IMR-90 (cell line): ENCODE results near the gene POLRMT. TPM values are rescaled to one million over a fixed set of nuclear protein-coding genes. Genes with fewer than 3 reads are reported as not detected.

ENCODE experiments used
- ATAC-seq: fragments of 200-7000 bp; cut with Tn5 transposase; 2 replicates; pipeline ENCODE4 v1.9.1; 2020; ENCODE audit warnings: low read depth, mild to moderate bottlenecking, moderate library complexity
- BruUV-seq: library from RNA; stranded (reverse); fragments of 400-500 nt; replicated peaks from 2 replicates; lab custom pipeline; 2021; lab: Mats Ljungman, UMichigan
- CTCF ChIA-PET: fragments of 300-600 bp; formaldehyde crosslinking; extraction: SDS; loops from one replicate; lab custom pipeline; 2021; ENCODE audit warnings: antibody characterized with exemption; lab: Yijun Ruan, JAX
- POLR2A ChIA-PET: fragments of 300-600 bp; sonication (Branson Sonifier 250); formaldehyde crosslinking; loops from one replicate; lab custom pipeline; 2022; ENCODE audit warnings: antibody characterized with exemption; ENCODE audit not compliant: unreplicated experiment; lab: Charles Lee
- DNase-seq: peaks from one replicate; pipeline ENCODE4 v3.0.0; 2013
- H2AFZ ChIP-seq: replicated peaks from 2 replicates; pipeline ENCODE3; 2013; ENCODE audit warnings: low read length, mild to moderate bottlenecking; ENCODE audit not compliant: poor library complexity
- H2AK5ac ChIP-seq: 2 replicates; pipeline ENCODE4 v1.6.1; 2013; ENCODE audit warnings: low read depth, low read length, inconsistent platforms
- H2AK9ac ChIP-seq: replicated peaks from 2 replicates; pipeline ENCODE3; 2013; ENCODE audit warnings: mild to moderate bottlenecking, low read depth, low read length, moderate library complexity; ENCODE audit not compliant: poor library complexity
- H2BK120ac ChIP-seq: 2 replicates; pipeline ENCODE4 v1.6.1; 2013; ENCODE audit warnings: low read depth, low read length, inconsistent platforms
- H2BK15ac ChIP-seq: 3 replicates; pipeline ENCODE4 v1.6.1; 2013; ENCODE audit warnings: low read depth, low read length, inconsistent platforms
- H2BK20ac ChIP-seq: 2 replicates; pipeline ENCODE4 v1.6.1; 2013; ENCODE audit warnings: low read depth, mild to moderate bottlenecking, inconsistent platforms, low read length, moderate library complexity
- H2BK5ac ChIP-seq: 2 replicates; pipeline ENCODE4 v1.6.1; 2013; ENCODE audit warnings: mild to moderate bottlenecking, low read depth, low read length, inconsistent platforms; ENCODE audit not compliant: poor library complexity, severe bottlenecking
- H3K14ac ChIP-seq: replicated peaks from 2 replicates; pipeline ENCODE4 v1.6.1; 2013; ENCODE audit warnings: low read depth, low read length, inconsistent platforms
- H3K18ac ChIP-seq: 2 replicates; pipeline ENCODE4 v1.6.1; 2013; ENCODE audit warnings: low read depth, low read length, control low read depth
- H3K23ac ChIP-seq: 2 replicates; pipeline ENCODE4 v1.6.1; 2013; ENCODE audit warnings: low read depth, low read length, inconsistent platforms
- H3K27ac ChIP-seq: 2 replicates; pipeline ENCODE4 v1.5.1; 2013; ENCODE audit warnings: mild to moderate bottlenecking, control low read depth, low read length; ENCODE audit not compliant: insufficient read depth
- H3K27me3 ChIP-seq: 2 replicates; pipeline ENCODE4 v1.6.1; 2013; ENCODE audit warnings: low read length; ENCODE audit not compliant: control insufficient read depth, insufficient read depth
- H3K36me3 ChIP-seq: 2 replicates; pipeline ENCODE4 v1.6.1; 2013; ENCODE audit warnings: low read length, mixed read lengths; ENCODE audit not compliant: control insufficient read depth, insufficient read depth
- H3K4ac ChIP-seq: 2 replicates; pipeline ENCODE4 v1.6.1; 2013; ENCODE audit warnings: low read depth, low read length, inconsistent platforms
- H3K4me1 ChIP-seq: 2 replicates; pipeline ENCODE4 v1.6.1; 2013; ENCODE audit warnings: low read length, mixed read lengths; ENCODE audit not compliant: control insufficient read depth, insufficient read depth
- H3K4me2 ChIP-seq: 2 replicates; pipeline ENCODE4 v1.6.1; 2013; ENCODE audit warnings: low read depth, mild to moderate bottlenecking, control low read depth, low read length, moderate library complexity
- H3K4me3 ChIP-seq: 2 replicates; pipeline ENCODE4 v1.5.1; 2013; ENCODE audit warnings: low read depth, mild to moderate bottlenecking, control low read depth, low read length, moderate library complexity; ENCODE audit not compliant: insufficient read depth
- H3K56ac ChIP-seq: 2 replicates; pipeline ENCODE4 v1.6.1; 2013; ENCODE audit warnings: low read length, inconsistent platforms; ENCODE audit not compliant: insufficient read depth; ENCODE audit errors: extremely low read depth
- H3K79me1 ChIP-seq, 2 experiments: 2 replicates each; pipeline ENCODE4 v1.6.1; 2013; ENCODE audit warnings: low read length in 2 of 2, inconsistent platforms in 1 of 2, low read depth in 1 of 2
- H3K9ac ChIP-seq: 2 replicates; pipeline ENCODE4 v1.6.1; 2013; ENCODE audit warnings: low read depth, low read length, control low read depth
- H3K9me1 ChIP-seq: 2 replicates; pipeline ENCODE4 v1.6.1; 2013; ENCODE audit warnings: low read length, inconsistent platforms; ENCODE audit not compliant: insufficient read depth
- H3K9me3 ChIP-seq: 2 replicates; pipeline ENCODE4 v1.6.1; 2013; ENCODE audit warnings: low read length; ENCODE audit not compliant: control insufficient read depth, insufficient read depth
- H4K20me1 ChIP-seq: 2 replicates; pipeline ENCODE4 v1.6.1; 2013; ENCODE audit warnings: low read length, inconsistent platforms; ENCODE audit not compliant: insufficient read depth
- H4K5ac ChIP-seq: 2 replicates; pipeline ENCODE4 v1.6.1; 2013; ENCODE audit warnings: mild to moderate bottlenecking, low read depth, low read length, control low read depth
- H4K8ac ChIP-seq, 2 experiments: 2 replicates each; pipeline ENCODE4 v1.6.1; 2013; ENCODE audit warnings: low read depth in 2 of 2, low read length in 2 of 2, control low read depth in 1 of 2, inconsistent platforms in 1 of 2
- H4K91ac ChIP-seq: 2 replicates; pipeline ENCODE4 v1.6.1; 2013; ENCODE audit warnings: low read depth, low read length, inconsistent platforms; ENCODE audit not compliant: insufficient read depth
- FOS ChIP-seq: fragments of 150-350 bp; IDR thresholded peaks from 2 replicates; pipeline ENCODE4 v1.6.1; 2016; ENCODE audit warnings: low read depth, low read length
- NFE2L2 ChIP-seq: fragments of 150-350 bp; IDR thresholded peaks from 2 replicates; pipeline ENCODE4 v1.6.1; 2016; ENCODE audit warnings: low read depth, mild to moderate bottlenecking, low read length
- WGBS, 2 experiments: methylation state at CpG; one replicate each; pipeline versions ENCODE4 v1.1.5 to v1.1.7; 2013; ENCODE audit warnings: missing lambda C conversion rate in 2 of 2; ENCODE audit not compliant: insufficient read length in 1 of 2; ENCODE audit errors: extremely low coverage in 2 of 2; 5-methylcytosine and 5-hydroxymethylcytosine counted together
- dilution Hi-C: fragments of 300-500 bp; cut with HindIII; formaldehyde crosslinking; loops from one replicate; pipeline ENCODE4 v1.14.3; 2018; ENCODE audit warnings: low sequenced_read_pairs; ENCODE audit not compliant: unreplicated experiment
- in situ Hi-C: fragments of 300-500 bp; cut with MboI; formaldehyde crosslinking; loops from 3 replicates; pipeline ENCODE4 v1.14.3; 2019; ENCODE audit warnings: low sequenced_read_pairs, inconsistent platforms, mixed read lengths
- intact Hi-C: fragments of 100-400 bp; cut with micrococcal nuclease; formaldehyde crosslinking; loops from 2 replicates; pipeline ENCODE4 v1.10.0; 2022
- polyA plus RNA-seq, 3 experiments: library from polyadenylated mRNA; depleted of rRNA; stranded (reverse); fragments of >200 nt; gene quantifications; 2 replicates each; pipeline ENCODE4 v1.2.3, GENCODE V29; 2012; ENCODE audit warnings: low replicate concordance in 1 of 3
- total RNA-seq: library from RNA; depleted of rRNA; stranded (reverse); fragments of >200 nt; gene quantifications from 2 replicates; pipeline ENCODE4 v1.2.3, GENCODE V29; 2012

POLRMT gene
- total and polyA plus RNA-seq, 2 of the 4 experiments (the other 2 are of a cell fraction): 9.9 to 29.6 TPM

GRCh38 chr19:623974-624373 lies 9.4 kb downstream of the POLRMT start:
- no peak overlapping the region for H2BK20ac ChIP-seq
- H3K9ac ChIP-seq: no peak overlapping the region
- peaks cover 35% of the 10 kb centered on the region for H3K36me3 ChIP-seq
- H2BK120ac ChIP-seq: no peak overlapping the region
- peak; percentile 42 for ATAC-seq
- H3K9me3 ChIP-seq: no peaks in the 10 kb centered on the region
- H3K14ac ChIP-seq: no peak overlapping the region
- in situ Hi-C loops (no loop called here), intact Hi-C loops (no loop called here), dilution Hi-C loops (no loop called here)
- BruUV-seq: no TSS peak
- H2BK15ac ChIP-seq: no peak overlapping the region
- H2AK9ac ChIP-seq: no peak overlapping the region
- ChIA-PET CTCF (no interaction called here), POLR2A (no interaction called here)
- no peak overlapping the region for H2AK5ac ChIP-seq
- no peak overlapping the region for H4K91ac ChIP-seq
- peak; percentile 82 for DNase-seq
- H3K4me1 ChIP-seq: no peaks in the 10 kb centered on the region
- no peak overlapping the region for H3K4me2 ChIP-seq
- WGBS, 2 experiments: 82% methylated on average over 14 of the region's 24 CpGs; no CpG with 5 or more reads in 1 of the 2 experiments
- no peak overlapping the region for H4K8ac ChIP-seq
- H3K23ac ChIP-seq: no peak overlapping the region
- no peaks in the 10 kb centered on the region for H3K9me1 ChIP-seq
- peak overlapping the region; percentile 17 for H2AFZ ChIP-seq
- H2BK5ac ChIP-seq: no peak overlapping the region
- H3K56ac ChIP-seq: no peak overlapping the region
- TF ChIP-seq NFE2L2: no peak; the same call in 1 of the 2 replicates
- TF ChIP-seq FOS: peak; percentile 38; the same call in 1 of the 2 replicates
- peaks cover 3% of the 10 kb centered on the region for H4K20me1 ChIP-seq
- no peak overlapping the region for H4K5ac ChIP-seq
- no peaks in the 10 kb centered on the region for H3K27me3 ChIP-seq
- no peak overlapping the region for H3K18ac ChIP-seq
- no peak overlapping the region for H3K4ac ChIP-seq
- no peak overlapping the region for H3K4me3 ChIP-seq
- no peak overlapping the region for H3K27ac ChIP-seq
- H3K79me1 ChIP-seq: peaks cover 0 to 7% of the 10 kb centered on the region in 2 experiments; a peak in 1 of 4 replicates
